Loucy (cell line): ENCODE results near the gene ZNF536.

Source experiments
- H2AFZ ChIP-seq: fragments of 200-600 bp; sonication (generic); 2 replicates; pipeline ENCODE4 v1.6.0; 2016; ENCODE audit warnings: antibody characterized with exemption, mild to moderate bottlenecking, low read length, moderate library complexity
- H3F3A ChIP-seq: fragments of 200-600 bp; 2 replicates; pipeline ENCODE4 v1.6.0; 2016; ENCODE audit warnings: antibody characterized with exemption, low read depth, mild to moderate bottlenecking
- H3K27me3 ChIP-seq: fragments of 200-600 bp; sonication (generic); 2 replicates; pipeline ENCODE4 v1.6.1; 2014; ENCODE audit warnings: low read length, mild to moderate bottlenecking; ENCODE audit not compliant: insufficient read depth, poor library complexity, severe bottlenecking
- H3K36me3 ChIP-seq: fragments of 200-600 bp; sonication (generic); 2 replicates; pipeline ENCODE4 v1.6.1; 2016; ENCODE audit warnings: low read length; ENCODE audit not compliant: insufficient read depth
- H3K4me1 ChIP-seq: fragments of 200-600 bp; sonication (generic); 2 replicates; pipeline ENCODE4 v1.5.1; 2014; ENCODE audit warnings: low read length, mild to moderate bottlenecking; ENCODE audit not compliant: insufficient read depth, poor library complexity, severe bottlenecking
- H3K4me2 ChIP-seq: fragments of 200-600 bp; sonication (generic); 2 replicates; pipeline ENCODE4 v1.6.0; 2014; ENCODE audit warnings: antibody characterized with exemption, low read length, low read depth, mild to moderate bottlenecking; ENCODE audit not compliant: poor library complexity, severe bottlenecking
- H3K4me3 ChIP-seq: fragments of 200-600 bp; sonication (generic); 2 replicates; pipeline ENCODE4 v1.5.1; 2014; ENCODE audit warnings: low read length, mild to moderate bottlenecking, mixed read lengths; ENCODE audit not compliant: poor library complexity, severe bottlenecking
- H3K79me2 ChIP-seq: fragments of 200-600 bp; sonication (generic); 2 replicates; pipeline ENCODE4 v1.6.1; 2014; ENCODE audit warnings: low read length; ENCODE audit not compliant: insufficient read depth
- H3K9ac ChIP-seq: fragments of 200-600 bp; sonication (generic); 2 replicates; pipeline ENCODE4 v1.6.0; 2014; ENCODE audit warnings: mild to moderate bottlenecking, low read depth, low read length, moderate library complexity; ENCODE audit not compliant: poor library complexity, severe bottlenecking
- H3K9me2 ChIP-seq: fragments of 200-600 bp; sonication (generic); replicated peaks from 2 replicates; pipeline ENCODE4 v1.6.1; 2016; ENCODE audit warnings: low read depth, low read length, mixed read lengths
- H3K9me3 ChIP-seq: fragments of 200-600 bp; sonication (generic); 2 replicates; pipeline ENCODE4 v1.6.1; 2014; ENCODE audit warnings: mild to moderate bottlenecking, antibody characterized with exemption, low read length, low read depth; ENCODE audit not compliant: insufficient read depth
- H4K20me1 ChIP-seq: fragments of 200-600 bp; sonication (generic); 2 replicates; pipeline ENCODE4 v1.6.0; 2014; ENCODE audit warnings: antibody characterized with exemption, low read length, mild to moderate bottlenecking; ENCODE audit not compliant: insufficient read depth, poor library complexity, severe bottlenecking
- EZH2phosphoT487 ChIP-seq: fragments of 200-600 bp; IDR thresholded peaks from 2 replicates; pipeline ENCODE4 v1.6.1; 2018; ENCODE audit warnings: antibody characterized with exemption, mild to moderate bottlenecking, moderate library complexity, borderline replicate concordance
- TF ChIP-seq, protein P1 (sequence below): fragments of 200-600 bp; sonication (generic); conservative IDR thresholded peaks from 2 replicates; pipeline ENCODE4 v1.5.1; 2014; ENCODE audit warnings: mild to moderate bottlenecking, antibody characterized with exemption, low read length

Gene ZNF536

DNA sequence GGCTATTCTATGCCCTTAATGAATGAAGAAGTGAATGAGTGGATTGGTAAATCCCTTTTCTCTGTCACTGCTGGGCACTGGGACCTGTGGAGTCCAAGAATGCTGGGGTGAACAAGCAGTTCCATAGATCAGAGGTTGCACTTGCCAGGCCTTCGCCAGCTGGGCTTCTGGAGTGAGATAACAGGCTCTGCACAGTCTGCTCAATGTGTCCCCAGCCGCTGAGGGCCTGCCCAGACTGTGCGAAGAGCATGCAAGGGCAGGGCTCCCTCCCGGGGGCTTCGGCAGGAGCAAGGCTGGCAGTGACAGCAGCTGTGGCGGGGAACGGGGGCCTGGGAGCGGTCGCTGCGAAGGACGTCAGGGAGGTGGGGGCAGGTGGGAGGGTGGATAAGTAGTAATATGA, 51.3 kb downstream of the ZNF536 start:
- H4K20me1 ChIP-seq, result no peaks in the 10 kb centered on the region
- no peaks in the 10 kb centered on the region for H3K36me3 ChIP-seq
- H3K79me2 ChIP-seq, result no peaks in the 10 kb centered on the region
- no peak overlapping the region for H2AFZ ChIP-seq
- H3K9me3 ChIP-seq, result no peaks in the 10 kb centered on the region
- no peaks in the 10 kb centered on the region for H3K9me2 ChIP-seq
- no peaks in the 10 kb centered on the region for H3K27me3 ChIP-seq
- no peak overlapping the region for H3K9ac ChIP-seq
- no peak overlapping the region for H3K4me2 ChIP-seq
- no peak overlapping the region for H3K4me3 ChIP-seq
- no peaks in the 10 kb centered on the region for H3F3A ChIP-seq
- H3K4me1 ChIP-seq, result no peaks in the 10 kb centered on the region
- TF ChIP-seq EZH2phosphoT487, result no peak
- TF ChIP-seq, protein P1, sequence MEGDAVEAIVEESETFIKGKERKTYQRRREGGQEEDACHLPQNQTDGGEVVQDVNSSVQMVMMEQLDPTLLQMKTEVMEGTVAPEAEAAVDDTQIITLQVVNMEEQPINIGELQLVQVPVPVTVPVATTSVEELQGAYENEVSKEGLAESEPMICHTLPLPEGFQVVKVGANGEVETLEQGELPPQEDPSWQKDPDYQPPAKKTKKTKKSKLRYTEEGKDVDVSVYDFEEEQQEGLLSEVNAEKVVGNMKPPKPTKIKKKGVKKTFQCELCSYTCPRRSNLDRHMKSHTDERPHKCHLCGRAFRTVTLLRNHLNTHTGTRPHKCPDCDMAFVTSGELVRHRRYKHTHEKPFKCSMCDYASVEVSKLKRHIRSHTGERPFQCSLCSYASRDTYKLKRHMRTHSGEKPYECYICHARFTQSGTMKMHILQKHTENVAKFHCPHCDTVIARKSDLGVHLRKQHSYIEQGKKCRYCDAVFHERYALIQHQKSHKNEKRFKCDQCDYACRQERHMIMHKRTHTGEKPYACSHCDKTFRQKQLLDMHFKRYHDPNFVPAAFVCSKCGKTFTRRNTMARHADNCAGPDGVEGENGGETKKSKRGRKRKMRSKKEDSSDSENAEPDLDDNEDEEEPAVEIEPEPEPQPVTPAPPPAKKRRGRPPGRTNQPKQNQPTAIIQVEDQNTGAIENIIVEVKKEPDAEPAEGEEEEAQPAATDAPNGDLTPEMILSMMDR, result no peak

DNA sequence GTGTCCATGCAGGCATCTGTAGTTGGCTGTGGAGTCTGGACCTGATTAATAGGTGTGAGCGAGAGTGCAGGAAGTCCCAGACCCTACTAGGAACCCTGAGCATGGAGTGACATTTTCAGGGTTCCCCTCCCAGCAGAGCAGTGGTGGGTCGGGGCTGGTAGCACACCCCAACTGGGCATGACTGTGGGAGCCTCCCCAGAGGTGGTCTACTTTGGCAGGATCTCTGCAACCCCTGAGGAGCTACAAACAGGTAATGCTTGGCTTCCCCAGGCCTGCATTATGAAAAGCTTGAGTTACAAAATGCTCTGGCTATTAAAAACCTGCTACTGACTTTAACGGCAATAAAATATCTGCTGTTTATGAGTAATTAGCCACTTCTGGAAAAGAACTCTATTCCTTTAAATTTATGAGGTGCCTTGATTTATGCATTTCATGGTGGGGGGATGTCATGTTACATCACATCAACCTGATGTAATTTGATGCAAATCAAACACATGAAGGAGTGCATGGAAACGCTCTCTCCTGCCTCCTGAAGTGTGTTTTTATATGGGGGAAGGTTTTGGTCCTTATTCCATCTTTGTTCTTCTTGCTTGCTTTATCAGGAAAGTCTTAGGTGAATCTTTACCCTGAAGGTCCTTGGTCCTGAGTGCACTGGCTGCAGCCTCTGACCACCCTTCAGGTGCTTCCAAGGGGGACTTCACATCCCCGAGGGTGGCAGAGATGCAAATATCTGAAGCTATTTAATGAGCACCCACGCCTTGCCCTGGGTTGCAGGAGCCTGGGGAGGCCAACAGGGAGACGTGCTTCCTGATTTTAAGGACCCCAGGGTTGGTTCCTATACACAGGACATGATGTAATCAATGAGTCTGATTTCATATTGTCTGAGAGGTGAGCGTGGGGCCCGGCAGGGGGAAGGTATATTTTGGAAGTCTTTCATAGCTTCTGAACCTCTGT, 54.0 kb downstream of the ZNF536 start:
- H3K4me2 ChIP-seq, result no peak overlapping the region
- TF ChIP-seq, protein P1, result no peak
- no peak for TF ChIP-seq EZH2phosphoT487

DNA sequence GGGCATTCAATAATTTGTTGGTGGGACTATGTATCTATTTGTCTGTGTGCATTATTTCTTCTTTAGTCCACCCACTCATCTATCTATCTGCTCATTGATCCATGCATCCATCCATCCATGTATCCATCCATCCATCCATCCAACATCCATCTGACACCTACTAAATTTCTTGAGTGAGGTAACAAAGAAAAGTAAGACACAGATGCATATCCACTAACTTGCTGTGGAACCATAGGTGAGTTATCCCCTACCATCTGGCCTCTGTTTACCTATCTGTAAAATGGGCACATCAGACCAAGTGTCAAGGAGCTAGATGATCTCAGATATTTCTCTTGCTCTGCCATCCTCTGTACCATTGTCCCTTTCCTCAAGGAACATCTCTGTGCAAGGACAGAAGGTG, 54.7 kb downstream of the ZNF536 start:
- H3K36me3 ChIP-seq, result no peaks in the 10 kb centered on the region
- H3K9me3 ChIP-seq, result no peaks in the 10 kb centered on the region
- H2AFZ ChIP-seq, result no peak overlapping the region
- no peak overlapping the region for H3K9ac ChIP-seq
- H3F3A ChIP-seq, result no peaks in the 10 kb centered on the region
- H3K79me2 ChIP-seq, result no peaks in the 10 kb centered on the region
- H3K4me1 ChIP-seq, result no peaks in the 10 kb centered on the region
- no peak overlapping the region for H3K4me3 ChIP-seq
- TF ChIP-seq, protein P1, result no peak
- no peak for TF ChIP-seq EZH2phosphoT487
- H3K4me2 ChIP-seq, result no peak overlapping the region
- no peaks in the 10 kb centered on the region for H4K20me1 ChIP-seq
- H3K9me2 ChIP-seq, result no peaks in the 10 kb centered on the region
- no peaks in the 10 kb centered on the region for H3K27me3 ChIP-seq

More for the DNA sequence above, 54.0 kb downstream of the ZNF536 start:
- Histone ChIP-seq H4K20me1 (no peaks in the 10 kb centered on the region), H3K9me3 (no peaks in the 10 kb centered on the region), H3K27me3 (no peaks in the 10 kb centered on the region), H3K9me2 (no peaks in the 10 kb centered on the region), H3K36me3 (no peaks in the 10 kb centered on the region), H3K4me3 (no peak overlapping the region), H2AFZ (no peak overlapping the region), H3K79me2 (no peaks in the 10 kb centered on the region), H3K4me1 (no peaks in the 10 kb centered on the region), H3K9ac (no peak overlapping the region), H3F3A (no peaks in the 10 kb centered on the region)
